HG03469 (cell line): ENCODE data around the gene CLVS2.

Source experiments
- ATAC-seq: cut with Tn5 transposase; IDR thresholded peaks from one replicate; pipeline ENCODE4 v1.9.1; 2021; ENCODE audit warnings: mild to moderate bottlenecking, moderate library complexity, moderate number of reproducible peaks; ENCODE audit not compliant: unreplicated experiment

CLVS2 gene

GRCh38 chr6:123022975-123023374 is 26.9 kb downstream of the CLVS2 start:
- ATAC-seq, result no peak

- ATAC-seq, result no peak
Measured at GRCh38 chr6:123024976-123025375, 28.9 kb downstream of the CLVS2 start.

DNA sequence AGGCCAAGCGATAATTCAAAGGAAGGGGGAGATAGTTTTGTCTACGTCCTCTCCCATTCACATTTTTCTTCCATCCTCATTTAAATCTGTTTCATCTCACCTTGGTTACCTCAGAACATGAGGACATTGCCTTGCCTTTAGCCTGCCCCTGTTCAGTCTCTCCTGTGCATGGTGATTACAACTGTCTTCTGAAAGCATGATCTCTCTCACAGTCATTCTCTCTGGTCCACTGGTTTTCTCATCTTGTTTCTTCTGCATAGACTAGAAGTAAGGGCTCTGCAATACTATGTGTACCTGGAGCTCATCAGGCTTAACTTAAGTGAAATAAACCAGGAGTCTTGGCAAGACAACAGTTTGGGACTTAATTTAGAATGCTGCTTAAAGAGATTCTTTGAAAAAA is 31.4 kb downstream of the CLVS2 start:
- no peak for ATAC-seq

DNA sequence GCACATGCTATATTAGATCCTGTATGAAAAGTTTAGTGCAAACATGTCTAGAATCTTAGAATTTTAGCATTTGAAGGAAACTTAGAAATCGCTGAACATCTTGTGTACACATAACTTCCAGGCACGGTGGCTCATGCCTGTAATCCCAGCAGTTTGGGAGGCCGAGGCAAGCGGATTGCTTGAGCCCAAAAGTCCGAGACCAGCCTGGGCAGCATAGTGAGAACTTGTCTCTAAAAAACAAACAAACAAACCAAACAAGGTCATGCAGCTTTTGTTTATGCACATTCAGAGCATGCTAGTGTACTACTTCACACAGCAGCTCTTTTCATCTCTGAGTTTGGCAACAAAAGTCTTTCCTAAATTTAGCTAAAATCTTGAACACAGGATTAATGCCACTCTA is 32.2 kb downstream of the CLVS2 start:
- ATAC-seq, result no peak

GRCh38 chr6:123030282-123030681 is 34.2 kb downstream of the CLVS2 start:
- no peak for ATAC-seq

DNA sequence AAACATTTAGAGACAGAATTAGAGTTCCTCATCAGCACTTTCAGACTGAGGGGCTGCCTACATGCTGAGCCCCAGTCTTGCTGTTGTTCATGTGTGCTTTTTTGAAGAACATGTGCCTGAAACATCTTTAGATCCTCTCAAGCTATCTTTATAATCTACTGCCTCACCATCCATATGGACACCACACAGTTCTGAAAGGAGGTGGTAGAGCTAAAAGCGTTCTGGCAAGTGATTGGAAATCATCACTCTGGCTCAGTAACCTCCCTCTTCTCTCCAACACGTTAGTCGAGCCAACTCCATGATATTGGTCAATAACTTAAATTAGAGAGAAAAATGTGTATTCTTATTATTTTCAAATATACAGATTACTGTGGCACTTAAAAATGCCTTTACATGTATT is 40.6 kb downstream of the CLVS2 start:
- no peak for ATAC-seq

DNA sequence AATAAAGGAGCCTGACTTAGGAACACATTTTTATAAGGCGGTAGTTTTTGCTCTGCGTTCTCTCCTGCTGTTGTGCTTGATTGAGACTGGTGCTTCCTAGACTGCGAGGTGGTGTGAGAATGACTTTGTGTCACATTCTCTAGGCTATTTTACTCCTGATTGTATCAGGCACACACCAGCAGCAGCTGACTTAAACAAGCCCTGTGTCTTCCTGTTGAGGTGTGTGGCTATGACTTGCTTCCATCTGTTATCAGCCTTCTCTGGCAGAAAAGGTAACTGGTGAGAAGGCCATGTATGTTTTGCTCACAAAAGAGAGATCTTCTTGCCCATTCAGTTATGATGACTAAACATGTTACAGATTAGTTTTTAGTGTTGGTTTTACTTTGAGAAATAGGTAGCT is 43.4 kb downstream of the CLVS2 start:
- no peak for ATAC-seq

DNA sequence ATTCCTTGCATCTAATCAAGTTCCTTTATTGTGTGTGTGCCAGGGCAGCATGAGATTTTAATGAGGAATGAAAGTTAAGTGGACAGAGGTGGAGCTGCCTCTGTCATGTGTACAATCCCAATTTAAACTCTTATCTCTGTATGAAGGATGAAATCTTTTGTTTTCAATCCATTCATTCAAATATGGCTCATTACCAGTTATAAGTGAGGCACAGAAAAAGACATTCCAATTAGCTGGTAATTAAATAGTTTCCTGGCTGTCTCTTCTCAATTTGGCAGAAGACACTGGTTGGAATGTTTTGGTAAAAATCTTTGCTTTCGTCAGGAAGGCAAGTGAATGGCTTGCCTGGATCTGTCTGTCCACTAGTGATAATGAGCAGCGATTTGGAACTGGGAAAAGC is 46.4 kb downstream of the CLVS2 start:
- ATAC-seq, result no peak

GRCh38 chr6:123044341-123044860 is 48.4 kb downstream of the CLVS2 start:
- no peak for ATAC-seq

- no peak for ATAC-seq
Measured at GRCh38 chr6:123053602-123054225, 57.7 kb downstream of the CLVS2 start.

DNA sequence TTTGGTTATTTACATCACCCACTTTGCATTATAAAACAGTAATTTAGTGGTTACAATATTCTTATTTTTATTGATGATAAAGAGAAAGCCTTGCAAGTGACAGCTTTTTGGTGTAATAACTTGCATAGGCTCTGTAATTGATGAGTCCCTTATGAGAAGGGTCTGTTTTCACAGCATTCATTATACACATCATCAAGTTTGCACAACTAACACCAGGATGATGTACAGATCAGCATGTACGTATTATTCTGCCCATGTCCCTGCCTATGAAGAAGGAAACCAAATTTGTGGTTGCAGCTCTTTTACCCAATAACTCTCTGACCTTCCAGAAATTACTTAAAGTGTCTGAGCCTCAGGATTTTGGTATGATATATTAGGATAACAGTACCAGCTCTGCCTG is 59.2 kb downstream of the CLVS2 start:
- no peak for ATAC-seq

DNA sequence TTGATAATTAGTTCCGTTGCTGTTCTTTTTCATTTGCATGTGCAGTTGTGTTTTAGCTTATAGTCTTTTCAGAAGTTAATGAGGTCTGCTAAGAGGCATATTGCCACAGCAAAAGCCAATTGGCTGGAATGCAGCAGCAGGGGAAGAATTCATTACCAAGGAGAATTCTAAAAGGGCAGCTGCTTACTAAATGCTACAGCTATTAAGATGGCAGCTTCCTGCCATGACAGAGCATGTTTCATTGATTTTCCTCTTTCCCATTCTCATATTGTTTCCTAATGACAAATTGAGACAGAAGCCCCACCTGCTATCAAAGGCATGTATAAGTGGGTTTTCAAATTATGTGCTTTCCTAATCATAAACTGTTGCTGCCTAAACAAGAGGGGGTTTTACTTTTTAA is 66.6 kb downstream of the CLVS2 start:
- ATAC-seq, result no peak

GRCh38 chr6:123064038-123064437 is 68.0 kb downstream of the CLVS2 start:
- no peak for ATAC-seq

DNA sequence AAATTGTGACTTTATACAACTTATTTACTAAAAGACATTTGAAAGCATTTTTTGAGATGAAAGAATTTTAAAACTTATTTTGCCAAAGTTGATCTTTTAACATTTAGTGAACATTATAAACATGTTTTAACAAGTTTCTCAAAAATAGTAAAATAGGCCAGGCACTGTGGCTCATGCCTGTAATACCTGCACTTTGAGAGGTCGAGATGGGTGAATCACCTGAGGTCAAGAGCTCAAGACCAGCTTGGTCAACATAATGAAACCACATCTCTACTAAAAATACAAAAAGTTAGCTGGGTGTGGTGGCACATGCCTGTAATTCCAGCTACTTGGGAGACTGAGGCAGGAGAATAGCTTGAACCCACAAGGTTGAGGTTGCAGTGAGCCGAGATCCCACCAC is 78.6 kb downstream of the CLVS2 start:
- ATAC-seq, result no peak

- no peak for ATAC-seq
Measured at GRCh38 chr6:123085403-123085802, 89.4 kb downstream of the CLVS2 start.

GRCh38 chr6:123089226-123089625 is 93.2 kb downstream of the CLVS2 start:
- ATAC-seq, result no peak

- ATAC-seq, result no peak
Measured at GRCh38 chr6:123091091-123091895, 95.3 kb downstream of the CLVS2 start.

GRCh38 chr6:123091896-123092271 is 95.8 kb downstream of the CLVS2 start:
- ATAC-seq, result no peak

- ATAC-seq, result no peak
Measured at GRCh38 chr6:123094795-123095194, 98.8 kb downstream of the CLVS2 start.

GRCh38 chr6:123105561-123105960 is 109.5 kb downstream of the CLVS2 start:
- ATAC-seq, result no peak

DNA sequence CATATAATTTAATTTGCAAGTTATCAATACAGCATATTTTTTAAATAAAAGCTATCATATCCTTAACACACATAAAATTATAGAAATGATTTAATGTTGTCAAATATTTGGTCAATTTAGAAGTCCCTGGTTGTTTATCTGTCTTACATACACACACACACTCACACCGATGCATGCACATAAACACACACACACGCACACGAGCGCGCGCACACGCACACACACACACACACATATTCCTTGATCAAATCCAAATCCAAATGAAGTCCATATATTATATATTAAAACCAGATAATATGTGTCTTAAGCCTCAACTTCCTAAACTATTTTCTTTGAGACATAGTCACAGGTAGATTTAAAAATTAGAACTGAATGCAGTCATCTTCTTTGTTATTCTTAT is 120.3 kb downstream of the CLVS2 start:
- ATAC-seq, result no peak

DNA sequence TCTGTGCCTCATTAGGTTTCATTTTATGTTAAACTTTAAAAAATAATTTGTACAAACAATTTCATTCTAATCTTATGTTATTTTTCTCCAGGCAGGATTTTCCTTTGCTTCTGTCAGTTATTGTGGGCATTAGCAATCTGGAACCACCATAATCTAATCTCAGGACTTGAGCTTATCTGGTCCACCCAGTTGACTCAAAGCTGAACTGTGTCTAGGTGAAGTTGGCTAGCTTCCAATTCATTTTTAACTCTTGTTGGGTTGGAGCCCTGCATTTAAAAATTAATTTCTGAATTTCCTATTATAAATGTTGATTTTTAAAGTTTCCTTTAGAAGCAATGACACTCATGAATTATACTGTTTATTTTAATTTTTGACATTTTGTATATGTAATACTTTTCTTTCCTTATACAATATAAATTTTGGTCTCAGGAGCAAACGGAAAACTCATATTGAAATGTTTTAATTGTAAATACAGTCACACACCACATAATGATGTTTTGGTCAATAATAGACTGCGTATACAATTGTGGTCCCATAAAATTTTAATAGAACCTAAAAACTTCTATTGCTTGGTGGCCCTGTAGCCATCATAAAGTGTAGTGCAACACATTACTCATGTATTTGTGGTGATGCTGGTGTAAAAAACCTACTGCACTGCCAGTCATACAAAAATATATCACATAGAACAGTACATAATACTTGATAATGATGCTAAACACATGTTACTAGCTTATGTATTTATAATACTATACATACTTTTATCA is 121.3 kb downstream of the CLVS2 start:
- no peak for ATAC-seq
